ENCODE data around the gene C1orf122.

GRCh38 chr1:37845786-37846185 is 38.2 kb downstream of the C1orf122 start:
- TF ChIP-seq, protein P1, sequence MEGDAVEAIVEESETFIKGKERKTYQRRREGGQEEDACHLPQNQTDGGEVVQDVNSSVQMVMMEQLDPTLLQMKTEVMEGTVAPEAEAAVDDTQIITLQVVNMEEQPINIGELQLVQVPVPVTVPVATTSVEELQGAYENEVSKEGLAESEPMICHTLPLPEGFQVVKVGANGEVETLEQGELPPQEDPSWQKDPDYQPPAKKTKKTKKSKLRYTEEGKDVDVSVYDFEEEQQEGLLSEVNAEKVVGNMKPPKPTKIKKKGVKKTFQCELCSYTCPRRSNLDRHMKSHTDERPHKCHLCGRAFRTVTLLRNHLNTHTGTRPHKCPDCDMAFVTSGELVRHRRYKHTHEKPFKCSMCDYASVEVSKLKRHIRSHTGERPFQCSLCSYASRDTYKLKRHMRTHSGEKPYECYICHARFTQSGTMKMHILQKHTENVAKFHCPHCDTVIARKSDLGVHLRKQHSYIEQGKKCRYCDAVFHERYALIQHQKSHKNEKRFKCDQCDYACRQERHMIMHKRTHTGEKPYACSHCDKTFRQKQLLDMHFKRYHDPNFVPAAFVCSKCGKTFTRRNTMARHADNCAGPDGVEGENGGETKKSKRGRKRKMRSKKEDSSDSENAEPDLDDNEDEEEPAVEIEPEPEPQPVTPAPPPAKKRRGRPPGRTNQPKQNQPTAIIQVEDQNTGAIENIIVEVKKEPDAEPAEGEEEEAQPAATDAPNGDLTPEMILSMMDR (conservative IDR thresholded peaks at IDR 0.05; ENCODE audit: low read depth, low read length) = no peak
- TF ChIP-seq MAFK (IDR thresholded peaks at IDR 0.05; ENCODE audit: low read depth, low read length) (no peak), RAD21 (IDR thresholded peaks at IDR 0.05; ENCODE audit: low read length) (no peak), RCOR1 (IDR thresholded peaks at IDR 0.05; ENCODE audit: insufficient replicate concordance, low read length) (no peak), POLR2A (IDR thresholded peaks at IDR 0.05; ENCODE audit: low read depth, low read length) (no peak), USF2 (IDR thresholded peaks at IDR 0.05; ENCODE audit: low read depth, low read length) (no peak), MAZ (IDR thresholded peaks at IDR 0.05; ENCODE audit: borderline replicate concordance, low read depth, low read length) (no peak), BHLHE40 (IDR thresholded peaks at IDR 0.05; ENCODE audit: low read depth, low read length) (no peak), MXI1 (IDR thresholded peaks at IDR 0.05; ENCODE audit: borderline replicate concordance, low read depth, low read length) (no peak), FOS (IDR thresholded peaks at IDR 0.05; ENCODE audit: low read depth, low read length) (no peak), RFX5 (IDR thresholded peaks at IDR 0.05; ENCODE audit: low read depth, low read length) (no peak), CEBPB (IDR thresholded peaks at IDR 0.05; ENCODE audit: low read depth, low read length) (no peak)
